ENCODE measurements around the gene MCEE. TPM values are rescaled to one million over a fixed set of nuclear protein-coding genes. Genes with fewer than 3 reads are reported as not detected.
A peak's percentile ranks its signal among the peaks of the same experiment; 100 is the strongest.

The MCEE gene
- polyA plus RNA-seq, 2 of the 4 experiments (the other 2 are of a cell fraction), result 10.3 to 17.7 TPM

- no peak overlapping the region for H3K4me2 ChIP-seq
- TF ChIP-seq EP300 (IDR thresholded peaks at IDR 0.05) (no peak), MYC (IDR thresholded peaks at IDR 0.05; ENCODE audit: borderline replicate concordance, low read length) (no peak), HMGXB4 (CRISPR knock-in tag; IDR thresholded peaks at IDR 0.05; ENCODE audit: borderline replicate concordance) (no peak), KDM1A (IDR thresholded peaks at IDR 0.05; ENCODE audit: low read depth) (no peak), HES2 (IDR thresholded peaks at IDR 0.05) (no peak), TFCP2L1 (CRISPR knock-in tag; IDR thresholded peaks at IDR 0.05) (no peak), EHMT2 (IDR thresholded peaks at IDR 0.05; ENCODE audit: low read depth) (no peak), CEBPB (IDR thresholded peaks at IDR 0.05) (no peak), HOXB13 (CRISPR knock-in tag; IDR thresholded peaks at IDR 0.05; ENCODE audit: low read depth) (no peak), RAD21 (conservative IDR thresholded peaks at IDR 0.05 in 1 of 2, IDR thresholded peaks at IDR 0.05 in 1 of 2) (no peak), SREBF2 (IDR thresholded peaks at IDR 0.05) (no peak), FOXS1 (CRISPR knock-in tag; IDR thresholded peaks at IDR 0.05) (no peak)
- no peaks in the 10 kb centered on the region for H3K9me3 ChIP-seq
- no peaks in the 10 kb centered on the region for H3K4me1 ChIP-seq
- WGBS (ENCODE audit: missing lambda C conversion rate), result 14% methylated on average over 3 of the region's 3 CpGs
- no peak for ATAC-seq
- CTCF ChIA-PET, result interaction anchor here (1.0 to 1.6 kb wide), 2 partner anchors 8 to 10 kb away, joined by 3 read pairs; partner anchors contain the start of gene NAGK
- FAIRE-seq, result no peak
- DNase-seq (ENCODE audit: low read depth in 1 of 2, low spot score in 1 of 2), result no peak
- POLR2A ChIA-PET, result no interaction called here
- H3K27ac ChIP-seq, result no peak overlapping the region
- no peak overlapping the region for H3K4me3 ChIP-seq
Observed at GRCh38 chr2:71060871-71061270, 69.2 kb downstream of the MCEE start.

- TF ChIP-seq ELK1 (IDR thresholded peaks at IDR 0.05; ENCODE audit: low read depth, low read length), result no peak
- TF ChIP-seq ZFP36 (IDR thresholded peaks at IDR 0.05; ENCODE audit: borderline replicate concordance, partially characterized antibody), result peak; percentile 52
- TF ChIP-seq CBX2 (IDR thresholded peaks at IDR 0.05; ENCODE audit: borderline replicate concordance, low read depth), result no peak
- TF ChIP-seq TP53 (CRISPR knock-in tag; IDR thresholded peaks at IDR 0.05), result no peak
- no peak for TF ChIP-seq RCOR1 (IDR thresholded peaks at IDR 0.05; ENCODE audit: low read depth, low read length)
- TF ChIP-seq HDAC2 (IDR thresholded peaks at IDR 0.05), result no peak
- no peak for TF ChIP-seq HOXA7 (CRISPR knock-in tag; IDR thresholded peaks at IDR 0.05)
- no peak overlapping the region for H3K27ac ChIP-seq
- FAIRE-seq, result no peak
- no peak for DNase-seq (ENCODE audit: low read depth in 1 of 2, low spot score in 1 of 2)
- H3K9me3 ChIP-seq, result no peaks in the 10 kb centered on the region
- ChIA-PET CTCF (interaction anchor here (0.6 to 1.6 kb wide), 4 partner anchors 8 to 37 kb away, joined by 3 read pairs; partner anchors contain the start of gene NAGK), POLR2A (interaction anchor here (1.4 kb wide), 1 partner anchor 8 kb away, joined by 7 read pairs; the partner anchor contains the start of gene NAGK)
- ATAC-seq, result no peak
- H3K4me1 ChIP-seq, result no peaks in the 10 kb centered on the region
- H3K4me3 ChIP-seq, result no peak overlapping the region
- WGBS (ENCODE audit: missing lambda C conversion rate), result 53% methylated on average over 2 of the region's 2 CpGs
- no peak overlapping the region for H3K4me2 ChIP-seq
Observed at GRCh38 chr2:71060211-71060610, 69.8 kb downstream of the MCEE start.

Small RNAs within 50 kb of the gene (small RNA-seq; reads per million reads assigned to genes)
- 0 reads per million in 6 experiments for gene AC007881.1

Other genes starting within 250 kb of the MCEE start
- 1.6 and 1.8 TPM in 2 replicates for gene VAX2, start 229.7 kb downstream of the MCEE start, polyA plus RNA-seq (2011; rRNA removed)
- 2.1 to 3.6 TPM (median 3.3 TPM) in 3 replicates for gene VAX2, start 229.7 kb downstream of the MCEE start, polyA plus RNA-seq (2017; fragmentation: RNase III; extraction: RNeasy Plus Mini Kit Qiagen cat#74134 plus additional on column Dnase treatment)
- gene ATP6V1B1, start 194.3 kb downstream of the MCEE start, polyA plus RNA-seq (2011; rRNA removed), result 1.9 and 3.2 TPM in 2 replicates
- 2.5 to 2.8 TPM (median 2.7 TPM) in 3 replicates for gene ATP6V1B1, start 194.3 kb downstream of the MCEE start, polyA plus RNA-seq (2017; fragmentation: RNase III; extraction: RNeasy Plus Mini Kit Qiagen cat#74134 plus additional on column Dnase treatment)
- gene ANKRD53, start 151.6 kb downstream of the MCEE start, polyA plus RNA-seq (2011; rRNA removed), result not detected in 2 replicates
- not detected in 3 replicates for gene ANKRD53, start 151.6 kb downstream of the MCEE start, polyA plus RNA-seq (2017; fragmentation: RNase III; extraction: RNeasy Plus Mini Kit Qiagen cat#74134 plus additional on column Dnase treatment)
- gene TEX261, start 135.4 kb downstream of the MCEE start, polyA plus RNA-seq (2011; rRNA removed), result 87.1 and 109 TPM in 2 replicates
- gene TEX261, start 135.4 kb downstream of the MCEE start, polyA plus RNA-seq (2017; fragmentation: RNase III; extraction: RNeasy Plus Mini Kit Qiagen cat#74134 plus additional on column Dnase treatment), result 71.3 to 76.3 TPM (median 73.6 TPM) in 3 replicates
- 41.2 and 42.2 TPM in 2 replicates for gene NAGK, start 61.6 kb downstream of the MCEE start, polyA plus RNA-seq (2011; rRNA removed)
- gene NAGK, start 61.6 kb downstream of the MCEE start, polyA plus RNA-seq (2017; fragmentation: RNase III; extraction: RNeasy Plus Mini Kit Qiagen cat#74134 plus additional on column Dnase treatment), result 93.6 to 134 TPM (median 119 TPM) in 3 replicates
- 25.9 and 51.7 TPM in 2 replicates for gene MPHOSPH10, start 405 bp upstream of the MCEE start, polyA plus RNA-seq (2011; rRNA removed)
- 39.2 to 43.8 TPM (median 41.1 TPM) in 3 replicates for gene MPHOSPH10, start 405 bp upstream of the MCEE start, polyA plus RNA-seq (2017; fragmentation: RNase III; extraction: RNeasy Plus Mini Kit Qiagen cat#74134 plus additional on column Dnase treatment)
- 0.84 and 0.94 TPM in 2 replicates for gene PAIP2B, start 96.9 kb upstream of the MCEE start, polyA plus RNA-seq (2011; rRNA removed)
- 0.54 to 0.70 TPM (median 0.61 TPM) in 3 replicates for gene PAIP2B, start 96.9 kb upstream of the MCEE start, polyA plus RNA-seq (2017; fragmentation: RNase III; extraction: RNeasy Plus Mini Kit Qiagen cat#74134 plus additional on column Dnase treatment)
- 148 and 160 TPM in 2 replicates for gene ZNF638, start 201.6 kb upstream of the MCEE start, polyA plus RNA-seq (2011; rRNA removed)
- 74.2 to 81.1 TPM (median 75.6 TPM) in 3 replicates for gene ZNF638, start 201.6 kb upstream of the MCEE start, polyA plus RNA-seq (2017; fragmentation: RNase III; extraction: RNeasy Plus Mini Kit Qiagen cat#74134 plus additional on column Dnase treatment)